Measurements from ENCODE around the gene HSDL1.

- no peak for TF ChIP-seq EZH2 (IDR thresholded peaks at IDR 0.05; ENCODE audit: borderline replicate concordance, low read depth, low read length, severe bottlenecking)
- TF ChIP-seq, protein P1, sequence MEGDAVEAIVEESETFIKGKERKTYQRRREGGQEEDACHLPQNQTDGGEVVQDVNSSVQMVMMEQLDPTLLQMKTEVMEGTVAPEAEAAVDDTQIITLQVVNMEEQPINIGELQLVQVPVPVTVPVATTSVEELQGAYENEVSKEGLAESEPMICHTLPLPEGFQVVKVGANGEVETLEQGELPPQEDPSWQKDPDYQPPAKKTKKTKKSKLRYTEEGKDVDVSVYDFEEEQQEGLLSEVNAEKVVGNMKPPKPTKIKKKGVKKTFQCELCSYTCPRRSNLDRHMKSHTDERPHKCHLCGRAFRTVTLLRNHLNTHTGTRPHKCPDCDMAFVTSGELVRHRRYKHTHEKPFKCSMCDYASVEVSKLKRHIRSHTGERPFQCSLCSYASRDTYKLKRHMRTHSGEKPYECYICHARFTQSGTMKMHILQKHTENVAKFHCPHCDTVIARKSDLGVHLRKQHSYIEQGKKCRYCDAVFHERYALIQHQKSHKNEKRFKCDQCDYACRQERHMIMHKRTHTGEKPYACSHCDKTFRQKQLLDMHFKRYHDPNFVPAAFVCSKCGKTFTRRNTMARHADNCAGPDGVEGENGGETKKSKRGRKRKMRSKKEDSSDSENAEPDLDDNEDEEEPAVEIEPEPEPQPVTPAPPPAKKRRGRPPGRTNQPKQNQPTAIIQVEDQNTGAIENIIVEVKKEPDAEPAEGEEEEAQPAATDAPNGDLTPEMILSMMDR (IDR thresholded peaks at IDR 0.05; ENCODE audit: borderline replicate concordance, extremely low read depth, low read length, poor library complexity, severe bottlenecking), result no peak
These were observed 38.5 kb upstream of the HSDL1 start for GRCh38 chr16:84183572-84183875.
